PC-3 (cell line): Measurements from ENCODE around the gene PRXL2A. TPM values are rescaled to one million over a fixed set of nuclear protein-coding genes. Genes with fewer than 3 reads are reported as not detected.

ENCODE experiments used
- ATAC-seq: fragments of 200-7000 bp; cut with Tn5 transposase; 2 replicates; pipeline ENCODE4 v1.9.1; 2020; ENCODE audit warnings: mild to moderate bottlenecking, moderate library complexity
- BruUV-seq: library from RNA; stranded (reverse); fragments of 400-500 nt; replicated peaks from 2 replicates; lab custom pipeline; 2021; lab: Mats Ljungman, UMichigan
- CTCF ChIA-PET: fragments of 300-600 bp; sonication (Branson Sonifier 250); formaldehyde crosslinking; loops from one replicate; lab custom pipeline; 2022; ENCODE audit warnings: antibody characterized with exemption; lab: Charles Lee
- POLR2A ChIA-PET: fragments of 300-600 bp; sonication (Branson Sonifier 250); formaldehyde crosslinking; loops from one replicate; lab custom pipeline; 2022; ENCODE audit warnings: antibody characterized with exemption; ENCODE audit not compliant: unreplicated experiment; lab: Charles Lee
- DNase-seq: peaks from one replicate; pipeline ENCODE4 v3.0.0-alpha.2; 2015
- H2AFZ ChIP-seq: fragments of 300-600 bp; sonication (generic); 2 replicates; pipeline ENCODE4 v1.6.0; 2016; ENCODE audit warnings: antibody characterized with exemption, low read length
- H3F3A ChIP-seq: fragments of 300-600 bp; sonication (generic); one replicate; pipeline ENCODE4 v1.6.0; 2017; ENCODE audit warnings: antibody characterized with exemption, low read length, control low read depth, mild to moderate bottlenecking; ENCODE audit not compliant: unreplicated experiment
- H3K27ac ChIP-seq: fragments of 300-600 bp; sonication (generic); 2 replicates; pipeline ENCODE4 v1.5.1; 2016; ENCODE audit warnings: mild to moderate bottlenecking, low read length
- H3K27me3 ChIP-seq: fragments of 300-600 bp; sonication (generic); 2 replicates; pipeline ENCODE4 v1.6.1; 2016; ENCODE audit warnings: low read length, mixed read lengths
- H3K36me3 ChIP-seq: fragments of 300-600 bp; sonication (generic); 2 replicates; pipeline ENCODE4 v1.6.1; 2016; ENCODE audit warnings: low read depth, mixed run types, low read length, mixed read lengths
- H3K4me1 ChIP-seq: fragments of 300-600 bp; sonication (generic); 2 replicates; pipeline ENCODE4 v1.5.1; 2016; ENCODE audit warnings: low read length; ENCODE audit not compliant: insufficient read depth
- H3K4me2 ChIP-seq: fragments of 300-600 bp; sonication (generic); 2 replicates; pipeline ENCODE4 v1.6.0; 2016; ENCODE audit warnings: low read length
- H3K4me3 ChIP-seq: fragments of 300-600 bp; sonication (generic); 2 replicates; pipeline ENCODE4 v1.5.1; 2016; ENCODE audit warnings: mild to moderate bottlenecking, low read length, mixed read lengths
- H3K79me2 ChIP-seq: fragments of 300-600 bp; sonication (generic); 2 replicates; pipeline ENCODE4 v1.6.1; 2017; ENCODE audit warnings: low read length, mixed read lengths
- H3K9ac ChIP-seq: fragments of 300-600 bp; sonication (generic); 2 replicates; pipeline ENCODE4 v1.6.0; 2016; ENCODE audit warnings: mild to moderate bottlenecking, low read length
- H3K9me2 ChIP-seq: fragments of 300-600 bp; sonication (generic); replicated peaks from 2 replicates; pipeline ENCODE4 v1.6.1; 2016; ENCODE audit warnings: mixed run types, low read length, mixed read lengths
- H3K9me3 ChIP-seq: fragments of 300-600 bp; sonication (generic); 2 replicates; pipeline ENCODE4 v1.6.1; 2016; ENCODE audit warnings: low read length, mixed read lengths
- H4K20me1 ChIP-seq: fragments of 300-600 bp; sonication (generic); 2 replicates; pipeline ENCODE4 v1.6.1; 2016; ENCODE audit warnings: low read length, mixed read lengths
- EZH2 ChIP-seq: fragments of 300-600 bp; sonication (generic); IDR thresholded peaks from one replicate; pipeline ENCODE4 v1.6.1; 2017; ENCODE audit warnings: antibody characterized with exemption, mild to moderate bottlenecking, low read length; ENCODE audit not compliant: unreplicated experiment
- EZH2phosphoT487 ChIP-seq: fragments of 300-600 bp; sonication (generic); IDR thresholded peaks from 2 replicates; pipeline ENCODE4 v1.6.1; 2018; ENCODE audit warnings: mild to moderate bottlenecking, antibody characterized with exemption, low read length, borderline replicate concordance
- intact Hi-C: fragments of 100-400 bp; cut with micrococcal nuclease; formaldehyde crosslinking; loops from 2 replicates; pipeline ENCODE4 v1.9.0; 2023
- total RNA-seq: library from RNA; depleted of rRNA; stranded (reverse); fragments of >200 nt; gene quantifications from 2 replicates; pipeline ENCODE4 v1.2.3, GENCODE V29; 2014
- TF ChIP-seq, protein P1 (sequence below): fragments of 300-600 bp; sonication (generic); conservative IDR thresholded peaks from 2 replicates; pipeline ENCODE4 v1.5.1; 2017; ENCODE audit warnings: antibody characterized with exemption, low read depth, mild to moderate bottlenecking, low read length

The PRXL2A gene
- total RNA-seq, 1 experiment from 2014 or later, result not detected

DNA sequence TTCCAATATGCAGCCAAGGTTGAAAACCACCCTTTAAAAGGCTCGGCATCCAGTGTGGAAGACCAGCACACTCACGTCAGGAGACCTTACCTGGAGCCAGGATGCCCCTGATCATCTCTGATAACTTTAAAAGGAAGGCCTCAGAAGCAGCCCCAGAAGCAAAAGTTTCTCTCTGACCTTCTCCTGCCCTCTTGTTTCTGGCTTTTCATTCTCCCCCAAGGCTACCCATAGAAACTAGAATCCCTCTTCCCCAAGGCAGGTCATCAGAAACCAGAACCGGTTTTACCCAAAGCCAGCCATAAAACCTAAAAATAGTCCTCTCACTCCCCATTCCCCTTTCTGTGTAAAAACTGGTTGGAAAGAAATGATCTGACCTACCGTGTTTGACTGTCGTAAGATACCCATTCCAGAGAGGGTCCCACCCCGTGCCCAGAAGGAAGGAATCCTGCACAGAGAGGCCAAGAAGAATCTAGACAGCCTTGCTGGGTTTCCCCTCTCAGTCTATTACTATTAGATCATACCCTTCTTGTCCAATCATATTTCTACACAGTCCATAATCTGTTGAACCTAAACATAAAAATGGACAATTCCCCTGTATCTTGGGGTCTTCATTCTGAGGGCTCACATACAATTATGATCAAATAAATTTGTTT, 28.2 kb downstream of the PRXL2A start:
- no peak for ATAC-seq
- Histone ChIP-seq H3K27me3 (no peaks in the 10 kb centered on the region), H3K4me2 (no peak overlapping the region), H3K79me2 (no peaks in the 10 kb centered on the region), H3K9ac (no peak overlapping the region), H3K36me3 (no peaks in the 10 kb centered on the region), H3K9me3 (no peaks in the 10 kb centered on the region), H3K4me3 (no peak overlapping the region), H3K9me2 (no peaks in the 10 kb centered on the region), H2AFZ (no peak overlapping the region), H3F3A (no peaks in the 10 kb centered on the region), H3K4me1 (no peaks in the 10 kb centered on the region), H3K27ac (no peak overlapping the region), H4K20me1 (no peaks in the 10 kb centered on the region)
- no TSS peak for BruUV-seq
- DNase-seq, result no peak
- ChIA-PET POLR2A (no interaction called here), CTCF (no interaction called here)
- intact Hi-C loops, result no loop called here
- TF ChIP-seq EZH2phosphoT487, result no peak
- TF ChIP-seq EZH2, result no peak
- TF ChIP-seq, protein P1, sequence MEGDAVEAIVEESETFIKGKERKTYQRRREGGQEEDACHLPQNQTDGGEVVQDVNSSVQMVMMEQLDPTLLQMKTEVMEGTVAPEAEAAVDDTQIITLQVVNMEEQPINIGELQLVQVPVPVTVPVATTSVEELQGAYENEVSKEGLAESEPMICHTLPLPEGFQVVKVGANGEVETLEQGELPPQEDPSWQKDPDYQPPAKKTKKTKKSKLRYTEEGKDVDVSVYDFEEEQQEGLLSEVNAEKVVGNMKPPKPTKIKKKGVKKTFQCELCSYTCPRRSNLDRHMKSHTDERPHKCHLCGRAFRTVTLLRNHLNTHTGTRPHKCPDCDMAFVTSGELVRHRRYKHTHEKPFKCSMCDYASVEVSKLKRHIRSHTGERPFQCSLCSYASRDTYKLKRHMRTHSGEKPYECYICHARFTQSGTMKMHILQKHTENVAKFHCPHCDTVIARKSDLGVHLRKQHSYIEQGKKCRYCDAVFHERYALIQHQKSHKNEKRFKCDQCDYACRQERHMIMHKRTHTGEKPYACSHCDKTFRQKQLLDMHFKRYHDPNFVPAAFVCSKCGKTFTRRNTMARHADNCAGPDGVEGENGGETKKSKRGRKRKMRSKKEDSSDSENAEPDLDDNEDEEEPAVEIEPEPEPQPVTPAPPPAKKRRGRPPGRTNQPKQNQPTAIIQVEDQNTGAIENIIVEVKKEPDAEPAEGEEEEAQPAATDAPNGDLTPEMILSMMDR, result no peak

DNA sequence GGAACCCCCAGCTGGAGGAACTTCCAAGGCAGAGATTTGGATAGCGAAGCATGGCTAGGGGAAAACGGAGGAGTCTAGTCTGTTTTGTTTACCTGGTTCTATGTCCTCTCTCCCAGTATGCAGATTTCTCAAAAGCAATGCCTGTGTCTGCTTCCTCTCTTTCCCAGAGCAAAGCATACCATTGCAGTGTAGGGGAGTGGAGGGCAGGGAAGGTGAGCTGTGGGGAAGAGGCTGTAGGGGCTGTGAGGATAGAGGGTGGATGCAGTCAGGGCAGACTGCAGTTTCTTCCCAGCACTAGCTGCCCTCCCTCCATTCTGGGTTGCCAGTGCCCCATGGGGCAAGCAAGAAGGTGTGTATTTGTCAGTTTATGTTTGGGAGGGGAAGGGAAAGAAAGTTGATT, 28.9 kb downstream of the PRXL2A start:
- H2AFZ ChIP-seq, result no peak overlapping the region
- no peaks in the 10 kb centered on the region for H3K79me2 ChIP-seq
- H3K9ac ChIP-seq, result no peak overlapping the region
- no peaks in the 10 kb centered on the region for H4K20me1 ChIP-seq
- no peaks in the 10 kb centered on the region for H3K9me2 ChIP-seq
- intact Hi-C loops, result no loop called here
- ATAC-seq (no peak), DNase-seq (no peak)
- no peaks in the 10 kb centered on the region for H3K9me3 ChIP-seq
- BruUV-seq, result no TSS peak
- H3K27me3 ChIP-seq, result no peaks in the 10 kb centered on the region
- no peak overlapping the region for H3K27ac ChIP-seq
- no peak overlapping the region for H3K4me2 ChIP-seq
- no peaks in the 10 kb centered on the region for H3K4me1 ChIP-seq
- ChIA-PET CTCF (no interaction called here), POLR2A (no interaction called here)
- no peak for TF ChIP-seq EZH2phosphoT487
- no peak for TF ChIP-seq EZH2
- H3F3A ChIP-seq, result no peaks in the 10 kb centered on the region
- no peaks in the 10 kb centered on the region for H3K36me3 ChIP-seq
- no peak overlapping the region for H3K4me3 ChIP-seq

DNA sequence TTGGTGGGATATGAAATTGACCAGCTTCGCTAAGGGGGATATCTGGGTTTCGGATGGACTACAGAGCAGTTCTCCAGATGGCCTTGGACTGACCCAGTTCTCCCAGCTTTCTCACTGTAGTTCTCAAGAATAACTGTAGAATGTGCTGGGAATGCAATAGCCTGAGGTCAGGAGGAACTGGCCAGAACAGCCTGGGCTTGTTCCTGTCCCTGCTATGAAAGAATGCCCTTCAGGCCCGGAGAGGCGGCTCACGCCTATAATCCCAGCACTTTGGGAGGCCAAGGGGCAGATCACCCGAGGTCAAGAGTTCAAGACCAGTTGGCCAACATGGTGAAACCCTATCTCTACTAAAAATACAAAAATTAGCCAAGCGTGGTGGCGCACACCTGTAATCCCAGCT, 33.5 kb downstream of the PRXL2A start:
- TF ChIP-seq EZH2phosphoT487 (no peak), EZH2 (no peak)
- TF ChIP-seq, protein P1, result no peak
- Histone ChIP-seq H2AFZ (no peak overlapping the region), H3K27ac (no peak overlapping the region), H3K9ac (no peak overlapping the region), H3F3A (no peaks in the 10 kb centered on the region), H3K4me1 (no peaks in the 10 kb centered on the region), H3K4me2 (no peak overlapping the region), H3K4me3 (no peak overlapping the region), H3K9me2 (no peaks in the 10 kb centered on the region), H3K36me3 (no peaks in the 10 kb centered on the region), H3K27me3 (no peaks in the 10 kb centered on the region), H4K20me1 (no peaks in the 10 kb centered on the region), H3K79me2 (no peaks in the 10 kb centered on the region), H3K9me3 (no peaks in the 10 kb centered on the region)
- POLR2A ChIA-PET, result no interaction called here
- intact Hi-C loops, result no loop called here
- ATAC-seq (no peak), DNase-seq (no peak)
- CTCF ChIA-PET, result no interaction called here
- BruUV-seq, result no TSS peak
